HepG2 (cell line): ENCODE data around the gene GPHN. TPM values are rescaled to one million over a fixed set of nuclear protein-coding genes. Genes with fewer than 3 reads are reported as not detected.
A peak's percentile ranks its signal among the peaks of the same experiment; 100 is the strongest.

ENCODE experiments used
- ATAC-seq: fragments of 200-7000 bp; cut with Tn5 transposase; 3 replicates; pipeline ENCODE4 v1.9.1; 2020; ENCODE audit warnings: mild to moderate bottlenecking, moderate library complexity
- BruUV-seq: library from RNA; stranded (reverse); fragments of 400-500 nt; replicated peaks from 2 replicates; lab custom pipeline; 2021; lab: Mats Ljungman, UMichigan
- CTCF ChIA-PET: fragments of 300-600 bp; formaldehyde crosslinking; extraction: SDS; loops from one replicate; lab custom pipeline; 2021; ENCODE audit warnings: low total read pairs, inconsistent platforms, low intra/inter-chr PET ratio; lab: Yijun Ruan, JAX
- POLR2A ChIA-PET: fragments of 350-600 bp; sonication (Branson Sonifier 250); formaldehyde crosslinking; loops from one replicate; lab custom pipeline; 2020; ENCODE audit warnings: antibody characterized with exemption, inconsistent platforms; lab: Yijun Ruan, JAX
- DNase-seq: peaks from one replicate; pipeline ENCODE4 v3.0.0-alpha.2; 2015; ENCODE audit warnings: low spot score
- FAIRE-seq: peaks from 3 replicates; lab custom pipeline; 2011; peaks lifted over from hg19 to GRCh38; lab: Jason Lieb, UNC
- H2AFZ ChIP-seq: one replicate; pipeline ENCODE4 v1.6.1; 2011; ENCODE audit warnings: low read length, inconsistent platforms
- H3K27ac ChIP-seq: fragments of 300-600 bp; 3 replicates; pipeline ENCODE4 v1.8.0; 2011; ENCODE audit warnings: mixed run types, mild to moderate bottlenecking, mixed read lengths, low read length, inconsistent platforms; ENCODE audit not compliant: insufficient read depth; ENCODE audit errors: extremely low read length
- H3K27me3 ChIP-seq, 2 experiments: fragments of 200-600 bp in 1 of 2; 2 replicates in 1 of 2; 3 replicates in 1 of 2; pipeline versions ENCODE4 v1.6.0 to v1.8.0; 2011; ENCODE audit warnings: low read length in 2 of 2, mild to moderate bottlenecking in 2 of 2, moderate library complexity in 2 of 2, inconsistent platforms in 1 of 2; ENCODE audit not compliant: insufficient read depth in 2 of 2, control insufficient read depth in 1 of 2
- H3K36me3 ChIP-seq, 2 experiments: fragments of 200-600 bp in 1 of 2; replicated peaks in 1 of 2; 2 replicates in 1 of 2; 3 replicates in 1 of 2; pipeline versions ENCODE4 v1.5.1 to v1.8.0; 2011; ENCODE audit warnings: low read length in 2 of 2, inconsistent platforms in 1 of 2; ENCODE audit not compliant: insufficient read depth in 2 of 2, control insufficient read depth in 1 of 2
- H3K4me1 ChIP-seq: 2 replicates; pipeline ENCODE4 v1.5.1; 2012; ENCODE audit warnings: low read length, inconsistent platforms; ENCODE audit not compliant: insufficient read depth
- H3K4me2 ChIP-seq: 2 replicates; pipeline ENCODE4 v1.6.0; 2011; ENCODE audit warnings: low read depth, low read length, inconsistent platforms
- H3K4me3 ChIP-seq, 3 experiments: fragments of 200-600 bp in 1 of 3; sonication (generic), shearing (Covaris generic) in 1 of 3; replicated peaks in 1 of 3; 2 replicates each; pipeline ENCODE4 v1.5.1; 2011 to 2016; ENCODE audit warnings: low read length in 3 of 3, inconsistent platforms in 2 of 3, low read depth in 2 of 3, mild to moderate bottlenecking in 2 of 3, control low read depth in 1 of 3, mixed read lengths in 1 of 3; ENCODE audit not compliant: insufficient read depth in 1 of 3
- H3K79me2 ChIP-seq: one replicate; pipeline ENCODE4 v1.6.1; 2011; ENCODE audit warnings: low read length, inconsistent platforms; ENCODE audit not compliant: insufficient read depth
- H3K9ac ChIP-seq: 2 replicates; pipeline ENCODE4 v1.6.0; 2011; ENCODE audit warnings: mild to moderate bottlenecking, low read depth, low read length, inconsistent platforms; ENCODE audit not compliant: insufficient read depth
- H3K9me3 ChIP-seq: 2 replicates; pipeline ENCODE4 v1.5.1; 2012; ENCODE audit warnings: mild to moderate bottlenecking, low read length
- H4K20me1 ChIP-seq: 2 replicates; pipeline ENCODE4 v1.6.0; 2011; ENCODE audit warnings: inconsistent platforms, mild to moderate bottlenecking, low read length, moderate library complexity; ENCODE audit not compliant: insufficient read depth
- CTCF ChIP-seq: sonication (generic); formaldehyde crosslinking; IDR thresholded peaks from 2 replicates; pipeline ENCODE4 v1.5.0; 2020; ENCODE audit warnings: mild to moderate bottlenecking, missing genetic modification reagents, moderate library complexity
- HNF4A ChIP-seq: sonication (generic); formaldehyde crosslinking; IDR thresholded peaks from 2 replicates; pipeline ENCODE4 v1.4.0; 2020; ENCODE audit warnings: missing genetic modification reagents
- HOMEZ ChIP-seq: IDR thresholded peaks from 2 replicates; pipeline ENCODE4 v1.6.1; 2016; ENCODE audit warnings: low read depth
- HOXA5 ChIP-seq: sonication (generic); formaldehyde crosslinking; IDR thresholded peaks from 2 replicates; pipeline ENCODE4 v1.4.0; 2020; ENCODE audit warnings: missing genetic modification reagents
- KLF6 ChIP-seq: IDR thresholded peaks from 2 replicates; pipeline ENCODE4 v1.8.0; 2016; ENCODE audit warnings: missing biosample characterization, missing genetic modification reagents
- MAFG ChIP-seq: sonication (generic); formaldehyde crosslinking; IDR thresholded peaks from 2 replicates; pipeline ENCODE4 v1.5.1; 2020; ENCODE audit warnings: mild to moderate bottlenecking, missing genetic modification reagents
- PPARG ChIP-seq: conservative IDR thresholded peaks from 2 replicates; pipeline ENCODE4 v1.6.1; 2016; ENCODE audit warnings: missing biosample characterization, missing genetic modification reagents
- RORA ChIP-seq: sonication (generic); formaldehyde crosslinking; IDR thresholded peaks from 2 replicates; pipeline ENCODE4 v1.5.0; 2020; ENCODE audit warnings: mild to moderate bottlenecking, missing genetic modification reagents, moderate library complexity
- STAG1 ChIP-seq: sonication (generic); formaldehyde crosslinking; IDR thresholded peaks from 2 replicates; pipeline ENCODE4 v1.4.0; 2020; ENCODE audit warnings: missing genetic modification reagents
- YEATS4 ChIP-seq: sonication (generic); formaldehyde crosslinking; IDR thresholded peaks from 2 replicates; pipeline ENCODE4 v1.4.0; 2020; ENCODE audit warnings: missing genetic modification reagents, borderline replicate concordance
- ZKSCAN1 ChIP-seq: fragments of 150-350 bp; IDR thresholded peaks from 2 replicates; pipeline ENCODE4 v1.6.1; 2014; ENCODE audit warnings: low read length
- ZMYM4 ChIP-seq: sonication (generic); formaldehyde crosslinking; IDR thresholded peaks from 2 replicates; pipeline ENCODE4 v1.8.1; 2023; ENCODE audit warnings: mild to moderate bottlenecking, missing genetic modification reagents
- ZNF3 ChIP-seq: IDR thresholded peaks from 2 replicates; pipeline ENCODE4 v1.7.0; 2017; ENCODE audit warnings: inconsistent platforms
- ZNF501 ChIP-seq: sonication (generic); formaldehyde crosslinking; IDR thresholded peaks from 2 replicates; pipeline ENCODE4 v1.5.1; 2020; ENCODE audit warnings: mild to moderate bottlenecking, moderate library complexity, missing genetic modification reagents
- ZNF691 ChIP-seq: sonication (generic); formaldehyde crosslinking; IDR thresholded peaks from 2 replicates; pipeline ENCODE4 v1.4.0; 2020; ENCODE audit warnings: missing genetic modification reagents, low read depth, mild to moderate bottlenecking, borderline replicate concordance
- ZNF724P ChIP-seq: sonication (generic); formaldehyde crosslinking; IDR thresholded peaks from 2 replicates; pipeline ENCODE4 v1.8.0; 2022; ENCODE audit warnings: missing genetic modification reagents, borderline replicate concordance
- ZNF878 ChIP-seq: sonication (generic); formaldehyde crosslinking; IDR thresholded peaks from 2 replicates; pipeline ENCODE4 v1.8.1; 2023; ENCODE audit warnings: mild to moderate bottlenecking, missing genetic modification reagents, moderate library complexity
- WGBS: methylation state at CpG from one replicate; pipeline ENCODE4 v1.1.6; 2017; ENCODE audit warnings: low lambda C conversion rate; 5-methylcytosine and 5-hydroxymethylcytosine counted together
- in situ Hi-C: cut with HindIII; loops from 2 replicates; pipeline ENCODE4 v1.10.0; 2017; ENCODE audit warnings: low pct_unique_long_range_greater_than_20kb; ENCODE audit not compliant: extremely low pct_ligation_motif_present
- intact Hi-C: fragments of 100-400 bp; cut with micrococcal nuclease; formaldehyde crosslinking; loops from one replicate; pipeline ENCODE4 v1.10.0; 2022; ENCODE audit not compliant: unreplicated experiment
- polyA plus RNA-seq, 8 experiments: library from polyadenylated mRNA; depleted of rRNA in 3 of 8; stranded (reverse) in 7 of 8; unstranded in 1 of 8; fragments of >200 nt; fragmentation: Illumina TruSeq in 4 of 8; extraction: Trizol in 4 of 8; gene quantifications; 2 replicates each; pipeline versions ENCODE4 v1.2.1 to v1.2.3, GENCODE V29; 2011 to 2016; ENCODE audit warnings: low read depth in 4 of 8, missing spikeins in 1 of 8, mixed read lengths in 1 of 8; ENCODE audit not compliant: insufficient read depth in 1 of 8
- total RNA-seq, 5 experiments: library from RNA; depleted of rRNA; stranded (reverse); fragments of >200 nt; fragmentation: Illumina TruSeq; extraction: Trizol; gene quantifications; 2 replicates each; pipeline ENCODE4 v1.2.3, GENCODE V29; 2016; ENCODE audit warnings: low read depth in 1 of 5

The GPHN gene
- total and polyA plus RNA-seq, 2 of the 13 experiments (the other 11 are each of a cell fraction or from before 2014, with no cell fraction given), result 12.7 to 19.2 TPM

GRCh38 chr14:66772146-66772545 is 264.2 kb downstream of the GPHN start:
- in situ Hi-C loops, result no loop called here
- Histone ChIP-seq H4K20me1 (no peaks in the 10 kb centered on the region), H3K79me2 (no peaks in the 10 kb centered on the region)
- TF ChIP-seq YEATS4 (CRISPR knock-in tag) (no peak), HOXA5 (CRISPR knock-in tag) (no peak), RORA (CRISPR knock-in tag) (no peak), ZKSCAN1 (no peak), ZNF501 (CRISPR knock-in tag) (no peak), ZNF724P (CRISPR knock-in tag) (no peak), MAFG (no peak)
- TF ChIP-seq, all 625 proteins: peak for 0
- H3K4me2 ChIP-seq, result no peak overlapping the region
- ATAC-seq (no peak), FAIRE-seq (no peak), DNase-seq (no peak)
- no peak overlapping the region for H2AFZ ChIP-seq
- no peak overlapping the region for H3K27ac ChIP-seq
- no peaks in the 10 kb centered on the region for H3K27me3 ChIP-seq
- H3K9me3 ChIP-seq, result no peaks in the 10 kb centered on the region
- H3K9ac ChIP-seq, result no peak overlapping the region
- intact Hi-C loops, result no loop called here
- BruUV-seq, result no TSS peak
- ChIA-PET CTCF (no interaction called here), POLR2A (no interaction called here)
- H3K4me1 ChIP-seq, result no peaks in the 10 kb centered on the region
- H3K36me3 ChIP-seq, result no peaks in the 10 kb centered on the region
- no peak overlapping the region for H3K4me3 ChIP-seq
- WGBS, result 20% methylated on average over 2 of the region's 2 CpGs

- peak; percentile 79 for ATAC-seq
- intact Hi-C loops, result no loop called here
- ChIA-PET CTCF (no interaction called here), POLR2A (no interaction called here)
- BruUV-seq, result no TSS peak
- Histone ChIP-seq H3K9me3 (no peaks in the 10 kb centered on the region), H3K27me3 (no peaks in the 10 kb centered on the region), H3K4me3 (no peak overlapping the region), H4K20me1 (no peaks in the 10 kb centered on the region), H3K27ac (no peak overlapping the region), H3K4me2 (no peak overlapping the region), H3K4me1 (peaks cover 10% of the 10 kb centered on the region), H3K9ac (no peak overlapping the region), H3K79me2 (no peaks in the 10 kb centered on the region), H3K36me3 (no peaks in the 10 kb centered on the region), H2AFZ (no peak overlapping the region)
- 100% methylated on average over 1 of the region's 1 CpG for whole genome bisulfite sequencing
- peak; percentile 40 for DNase-seq
- FAIRE-seq, result no peak
- in situ Hi-C loops, result no loop called here
- TF ChIP-seq ZNF878 (CRISPR knock-in tag), result no peak
- TF ChIP-seq HNF4A (CRISPR knock-in tag), result 0 out of 2 replicates have a peak, but pooled peaks have one; percentile 25
- TF ChIP-seq CTCF (CRISPR knock-in tag), result peak; percentile 38
- no peak for TF ChIP-seq KLF6 (CRISPR knock-in tag)
- TF ChIP-seq ZNF3 (CRISPR knock-in tag), result no peak
- peak; percentile 43 for TF ChIP-seq ZMYM4
- TF ChIP-seq PPARG (CRISPR knock-in tag), result 0 out of 2 replicates have a peak, but pooled peaks have one; percentile 15
- TF ChIP-seq ZNF691 (CRISPR knock-in tag), result no peak
- TF ChIP-seq STAG1 (CRISPR knock-in tag), result peak; percentile 27; the same call in 1 of the 2 replicates
- peak; percentile 55; the same call in 1 of the 2 replicates for TF ChIP-seq HOMEZ (CRISPR knock-in tag)
These were observed 274.9 kb downstream of the GPHN start for GRCh38 chr14:66782853-66783252.
